ENCODE data around the gene IFFO2. TPM values are rescaled to one million over a fixed set of nuclear protein-coding genes. Genes with fewer than 3 reads are reported as not detected.

IFFO2 gene
- total and polyA plus RNA-seq, 2 of the 8 experiments (the other 6 are each of a cell fraction or from before 2014, with no cell fraction given): 6.6 to 10.4 TPM

GRCh38 chr1:18950401-18951026 is 6.0 kb downstream of the IFFO2 start:
- Histone ChIP-seq H3K27ac (ENCODE audit: low read depth, low read length) (peak overlapping the region; percentile 30; the same call in 1 of the 2 replicates), H3K9ac (replicated peaks in 1 of 4; ENCODE audit: extremely low read depth in 1 of 4, low read depth in 3 of 4, low read length in 3 of 4) (peak overlapping the region in 3 of 4 experiments; percentile 22 to 45 (median 42); a peak in 3 of 7 replicates)
- 88% methylated on average over 19 of the region's 19 CpGs; no CpG with 5 or more reads in 1 of the 2 experiments for WGBS, 2 experiments (ENCODE audit: extremely low coverage in 1 of 2, insufficient coverage in 1 of 2, insufficient read length in 1 of 2, insufficient replicate concordance in 2 of 2, low coverage in 1 of 2, low lambda C conversion rate in 2 of 2, missing lambda C conversion rate in 1 of 2)
- TF ChIP-seq JUND (IDR thresholded peaks at IDR 0.05; ENCODE audit: low read length) (no peak), SIX5 (IDR thresholded peaks at IDR 0.05; ENCODE audit: low read depth, low read length) (no peak), CTCF (IDR thresholded peaks at IDR 0.05; ENCODE audit: control extremely low read depth in 1 of 3, insufficient read depth in 1 of 3, low read depth in 1 of 3, low read length in 3 of 3) (no peak), CTBP2 (IDR thresholded peaks at IDR 0.05; ENCODE audit: borderline replicate concordance, insufficient read depth, insufficient read length, low read length) (no peak), ZNF274 (IDR thresholded peaks at IDR 0.05; ENCODE audit: borderline replicate concordance, extremely low read depth, low read length) (no peak), SUZ12 (IDR thresholded peaks at IDR 0.05; ENCODE audit: low read length) (no peak), EP300 (IDR thresholded peaks at IDR 0.05; ENCODE audit: borderline replicate concordance in 1 of 2, low read depth in 2 of 2, low read length in 2 of 2) (no peak), HDAC6 (IDR thresholded peaks at IDR 0.05; ENCODE audit: low read depth, low read length) (no peak)

More at GRCh38 chr1:18950401-18951026, 6.0 kb downstream of the IFFO2 start:
- Histone ChIP-seq H2BK5ac (ENCODE audit: low read depth, low read length) (peak overlapping the region; percentile 96), H2BK20ac (ENCODE audit: low read length) (peak overlapping the region; percentile 72; the same call in 1 of the 2 replicates), H2BK120ac (replicated peaks; ENCODE audit: low read depth, low read length) (peak overlapping the region; percentile 13), H3K9me3 (ENCODE audit: insufficient read depth in 2 of 2, low read depth in 1 of 2, low read length in 1 of 2) (no peaks in the 10 kb centered on the region), H2BK12ac (ENCODE audit: low read depth, low read length) (peak overlapping the region; percentile 99; the same call in 1 of the 2 replicates), H4K91ac (replicated peaks; ENCODE audit: insufficient read length, low read length) (peak overlapping the region; percentile 34), H2AFZ (ENCODE audit: low read length) (no peak overlapping the region), H3K79me1 (ENCODE audit: low read depth, low read length) (0 out of 2 replicates have a peak, but pooled peaks cover 3% of the 10 kb centered on the region), H3K23me2 (ENCODE audit: low read depth, low read length) (peaks cover 5% of the 10 kb centered on the region; the same call in 1 of the 2 replicates), H3K79me2 (ENCODE audit: control insufficient read depth in 1 of 2, insufficient read depth in 2 of 2, low read length in 2 of 2) (no peaks in the 10 kb centered on the region), H2BK15ac (ENCODE audit: low read length) (0 out of 2 replicates have a peak overlapping the region, but pooled peaks have one; percentile 97), H3K23ac (ENCODE audit: insufficient read length) (no peak overlapping the region), H4K5ac (ENCODE audit: insufficient read length, low read depth, low read length) (no peak overlapping the region), H3K18ac (ENCODE audit: extremely low read depth, low read length) (peak overlapping the region; percentile 93), H3K4me3 (ENCODE audit: extremely low read depth in 1 of 4, insufficient read depth in 2 of 4, low read depth in 3 of 4, low read length in 4 of 4) (peak overlapping the region in 1 of 4 experiments; percentile 34; a peak in 1 of 8 replicates), H3K14ac (ENCODE audit: insufficient read length) (no peak overlapping the region), H3K56ac (replicated peaks; ENCODE audit: insufficient read length, low read depth, low read length) (no peak overlapping the region), H3K4me1 (replicated peaks in 1 of 4; ENCODE audit: control insufficient read depth in 3 of 4, insufficient read depth in 4 of 4, low read length in 3 of 4) (peaks cover 16 to 18% (median 16%) of the 10 kb centered on the region in 4 experiments), H3K36me3 (ENCODE audit: control insufficient read depth in 2 of 4, insufficient read depth in 4 of 4, low read length in 3 of 4) (no peaks in the 10 kb centered on the region), H4K20me1 (replicated peaks in 1 of 2; ENCODE audit: control insufficient read depth in 1 of 2, insufficient read depth in 2 of 2, low read length in 2 of 2) (peaks cover 2 to 3% of the 10 kb centered on the region in 2 experiments), H4K8ac (ENCODE audit: extremely low read depth, insufficient read depth, low read length) (no peak overlapping the region), H2AK5ac (ENCODE audit: low read depth, low read length) (no peak overlapping the region), H3K27me3 (replicated peaks in 1 of 4; ENCODE audit: control insufficient read depth in 3 of 4, extremely low read depth in 1 of 4, insufficient read depth in 3 of 4, low read length in 3 of 4) (peaks cover 0 to 19% (median 15%) of the 10 kb centered on the region in 4 experiments; a peak in 5 of 7 replicates), H3K4ac (replicated peaks; ENCODE audit: insufficient read length, low read depth, low read length) (peak overlapping the region; percentile 61), H3K4me2 (ENCODE audit: insufficient read depth in 1 of 2, low read depth in 2 of 2, low read length in 2 of 2) (peak overlapping the region; percentile 55 to 83)
- ChIA-PET CTCF (ENCODE audit: partially characterized antibody) (interaction anchor here (0.6 to 5.6 kb wide), 10 partner anchors 9 to 464 kb away, joined by 3 to 60 read pairs (median 6); no protein-coding TSS in a partner anchor), POLR2A (ENCODE audit: partially characterized antibody) (interaction anchor here (0.8 to 3.5 kb wide), 8 partner anchors 9 to 61 kb away, joined by 3 to 20 read pairs (median 4); no protein-coding TSS in a partner anchor)
- DNase-seq (ENCODE audit: low read depth in 1 of 2, low spot score in 2 of 2): no peak
- no peak for FAIRE-seq
